K562 (cell line): ENCODE data around the gene DDX5. TPM values are rescaled to one million over a fixed set of nuclear protein-coding genes. Genes with fewer than 3 reads are reported as not detected.

Experiments
- ATAC-seq: fragments of 200-7000 bp; cut with Tn5 transposase; 3 replicates; pipeline ENCODE4 v1.9.1; 2020; ENCODE audit warnings: moderate library complexity
- BruUV-seq: library from RNA; stranded (reverse); fragments of 400-500 nt; replicated peaks from 2 replicates; lab custom pipeline; 2021; lab: Mats Ljungman, UMichigan
- CTCF ChIA-PET: fragments of 300-600 bp; formaldehyde crosslinking; extraction: SDS; loops from one replicate; lab custom pipeline; 2021; ENCODE audit warnings: low intra/inter-chr PET ratio; lab: Yijun Ruan, JAX
- POLR2A ChIA-PET: fragments of 300-600, 350-650 bp; sonication (Branson Sonifier 250); formaldehyde crosslinking; extraction: SDS; loops from one replicate; lab custom pipeline; 2021; ENCODE audit warnings: antibody characterized with exemption, inconsistent platforms; lab: Yijun Ruan, JAX
- DNase-seq, 4 experiments: peaks; one replicate each; pipeline versions ENCODE4 v3.0.0 to v3.0.0-alpha.2; 2011 to 2018; ENCODE audit warnings: low spot score in 3 of 4, mixed read lengths in 3 of 4; ENCODE audit errors: extremely low read depth in 1 of 4
- FAIRE-seq: peaks from 2 replicates; lab custom pipeline; 2011; peaks lifted over from hg19 to GRCh38; lab: Jason Lieb, UNC
- H2AFZ ChIP-seq: 2 replicates; pipeline ENCODE4 v1.6.0; 2011; ENCODE audit warnings: low read depth, low read length, control low read depth, inconsistent platforms
- H3K27ac ChIP-seq: fragments of 200-600 bp; 3 replicates; pipeline ENCODE4 v1.8.0; 2011; ENCODE audit warnings: low read depth, mild to moderate bottlenecking, control low read depth, inconsistent platforms, low read length, moderate library complexity, mixed read lengths; ENCODE audit errors: extremely low read depth
- H3K27me3 ChIP-seq, 2 experiments: fragments of 300-600 bp in 1 of 2; 2 replicates in 1 of 2; 3 replicates in 1 of 2; pipeline versions ENCODE4 v1.6.0 to v1.8.0; 2011; ENCODE audit warnings: inconsistent platforms in 2 of 2, low read length in 2 of 2, mild to moderate bottlenecking in 1 of 2, mixed read lengths in 1 of 2, moderate library complexity in 1 of 2; ENCODE audit not compliant: control insufficient read depth in 2 of 2, insufficient read depth in 2 of 2
- H3K36me3 ChIP-seq: fragments of 300-600 bp; 3 replicates; pipeline ENCODE4 v1.8.0; 2011; ENCODE audit warnings: mild to moderate bottlenecking, low read length, inconsistent platforms; ENCODE audit not compliant: control insufficient read depth, insufficient read depth
- H3K4me1 ChIP-seq, 2 experiments: fragments of 200-600 bp in 1 of 2; replicated peaks in 1 of 2; 2 replicates in 1 of 2; 3 replicates in 1 of 2; pipeline versions ENCODE4 v1.5.1 to v1.8.0; 2011; ENCODE audit warnings: inconsistent platforms in 2 of 2, low read length in 2 of 2, mild to moderate bottlenecking in 1 of 2, mixed read lengths in 1 of 2, moderate library complexity in 1 of 2; ENCODE audit not compliant: control insufficient read depth in 2 of 2, insufficient read depth in 2 of 2
- H3K4me2 ChIP-seq: 2 replicates; pipeline ENCODE4 v1.6.1; 2011; ENCODE audit warnings: low read length, control low read depth, inconsistent platforms, mixed read lengths; ENCODE audit not compliant: insufficient read depth
- H3K4me3 ChIP-seq: fragments of 200-600 bp; sonication (generic), shearing (Covaris generic); 2 replicates; pipeline ENCODE4 v1.5.1; 2016; ENCODE audit warnings: control low read depth, inconsistent platforms
- H3K79me2 ChIP-seq: fragments of 200-600 bp; 3 replicates; pipeline ENCODE4 v1.8.0; 2011; ENCODE audit warnings: low read length, inconsistent platforms; ENCODE audit not compliant: control insufficient read depth, insufficient read depth
- H3K9ac ChIP-seq, 2 experiments: 2 replicates each; pipeline versions ENCODE4 v1.6.0 to v1.6.1; 2011; ENCODE audit warnings: low read depth in 2 of 2, low read length in 2 of 2, control low read depth in 1 of 2, inconsistent platforms in 1 of 2, mild to moderate bottlenecking in 1 of 2, mixed read lengths in 1 of 2; ENCODE audit not compliant: insufficient read depth in 1 of 2
- H3K9me1 ChIP-seq: one replicate; pipeline ENCODE4 v1.6.0; 2011; ENCODE audit warnings: inconsistent platforms, mild to moderate bottlenecking, low read length, moderate library complexity; ENCODE audit not compliant: control insufficient read depth, insufficient read depth
- H3K9me3 ChIP-seq: replicated peaks from 2 replicates; pipeline ENCODE4 v1.5.1; 2011; ENCODE audit warnings: low read depth, low read length, inconsistent platforms; ENCODE audit not compliant: control insufficient read depth, insufficient read depth
- H4K20me1 ChIP-seq: replicated peaks from 2 replicates; pipeline ENCODE4 v1.6.1; 2011; ENCODE audit warnings: low read length, inconsistent platforms, mixed read lengths; ENCODE audit not compliant: control insufficient read depth, insufficient read depth
- ARHGAP35 ChIP-seq: fragments of 450-650 bp; IDR thresholded peaks from 2 replicates; pipeline ENCODE4 v1.6.1; 2018; ENCODE audit not compliant: partially characterized antibody
- ASH1L ChIP-seq: fragments of 450-650 bp; IDR thresholded peaks from 2 replicates; pipeline ENCODE4 v1.6.1; 2018; ENCODE audit warnings: borderline replicate concordance, mild to moderate bottlenecking, low read depth; ENCODE audit not compliant: partially characterized antibody
- BACH1 ChIP-seq: fragments of 200-800 bp; sonication (Bioruptor generic); IDR thresholded peaks from 2 replicates; pipeline ENCODE4 v1.6.1; 2016; ENCODE audit warnings: missing genetic modification characterization, missing compliant biosample characterization
- CTBP1 ChIP-seq: fragments of 450-650 bp; IDR thresholded peaks from 2 replicates; pipeline ENCODE4 v1.6.1; 2016; ENCODE audit warnings: borderline replicate concordance
- CXXC5 ChIP-seq: fragments of 250-450 bp; sonication (Bioruptor Pico); IDR thresholded peaks from 2 replicates; pipeline ENCODE4 v1.8.0; 2022; ENCODE audit warnings: inconsistent platforms, mild to moderate bottlenecking, moderate library complexity
- EGR1 ChIP-seq: fragments of 450-650 bp; conservative IDR thresholded peaks from 2 replicates; pipeline ENCODE4 v1.6.1; 2017; ENCODE audit warnings: mild to moderate bottlenecking
- KDM4B ChIP-seq, 2 experiments: fragments of 450-650 bp in 1 of 2; sonication (generic) in 1 of 2; IDR thresholded peaks; 2 replicates each; pipeline ENCODE4 v1.6.1; 2016 to 2017; ENCODE audit warnings: borderline replicate concordance in 2 of 2, antibody characterized with exemption in 1 of 2, low read depth in 1 of 2, mild to moderate bottlenecking in 1 of 2
- LEF1 ChIP-seq: fragments of 450-650 bp; IDR thresholded peaks from 2 replicates; pipeline ENCODE4 v1.6.1; 2016; ENCODE audit warnings: mild to moderate bottlenecking
- NBN ChIP-seq: fragments of 450-650 bp; IDR thresholded peaks from 2 replicates; pipeline ENCODE4 v1.6.1; 2016; ENCODE audit warnings: low read depth, mild to moderate bottlenecking
- TEAD2 ChIP-seq: fragments of 450-650 bp; IDR thresholded peaks from 2 replicates; pipeline ENCODE4 v1.6.1; 2016; ENCODE audit warnings: missing genetic modification characterization, control low read depth, missing compliant biosample characterization
- TGIF2 ChIP-seq: sonication (generic); formaldehyde crosslinking; IDR thresholded peaks from 2 replicates; pipeline ENCODE4 v1.8.1; 2022; ENCODE audit warnings: mild to moderate bottlenecking, missing genetic modification reagents, moderate library complexity
- ZBTB17 ChIP-seq: fragments of 450-650 bp; formaldehyde crosslinking; IDR thresholded peaks from 2 replicates; pipeline ENCODE4 v1.4.0; 2020; ENCODE audit warnings: mild to moderate bottlenecking
- ZZZ3 ChIP-seq: fragments of 450-650 bp; IDR thresholded peaks from 2 replicates; pipeline ENCODE4 v1.6.1; 2016; ENCODE audit warnings: antibody characterized with exemption, mild to moderate bottlenecking, moderate library complexity
- WGBS: fragments of 100-300 bp; shearing (Covaris generic); methylation state at CpG from one replicate; pipeline ENCODE4 v1.1.6; 2016; ENCODE audit warnings: low coverage, mixed read lengths; ENCODE audit not compliant: insufficient coverage; ENCODE audit errors: missing lambda C conversion rate; 5-methylcytosine and 5-hydroxymethylcytosine counted together
- in situ Hi-C: fragments of 300-500 bp; cut with MboI; formaldehyde crosslinking; loops from 4 replicates; pipeline ENCODE4 v1.15.0; 2018; ENCODE audit warnings: inconsistent platforms, mixed read lengths
- intact Hi-C: fragments of 100-400 bp; cut with micrococcal nuclease; formaldehyde crosslinking; loops from 2 replicates; pipeline ENCODE4 v1.14.2; 2022
- polyA plus RNA-seq, 8 experiments: library from polyadenylated mRNA; depleted of rRNA in 4 of 8; stranded (reverse) in 5 of 8; unstranded in 3 of 8; fragments of >200 nt; fragmentation: Nextera tagmentation in 2 of 8; fragmentation: Illumina TruSeq in 1 of 8; extraction: Ambion mirVana in 2 of 8; extraction: Trizol in 1 of 8; gene quantifications; 2 replicates each; pipeline versions ENCODE4 v1.2.1 to v1.2.3, GENCODE V29; 2011 to 2014; ENCODE audit warnings: inconsistent platforms in 1 of 8, missing spikeins in 1 of 8
- total RNA-seq, 7 experiments: library from RNA; depleted of rRNA in 6 of 7; stranded (reverse); fragments of >200 nt in 6 of 7; fragmentation: Illumina TruSeq in 2 of 7; extraction: Trizol in 2 of 7; gene quantifications; 2 replicates each; pipeline versions ENCODE4 v1.2.1 to v1.2.3, GENCODE V29; 2011 to 2021; ENCODE audit warnings: low replicate concordance in 1 of 7
- TF ChIP-seq, protein P1 (sequence below): fragments of 450-650 bp; IDR thresholded peaks from 2 replicates; pipeline ENCODE4 v1.6.1; 2016; ENCODE audit warnings: missing biosample characterization, missing genetic modification characterization
- TF ChIP-seq, protein P2 (sequence below): fragments of 250-450 bp; sonication (Bioruptor Pico); IDR thresholded peaks from 2 replicates; pipeline ENCODE4 v1.6.1; 2021; ENCODE audit warnings: mild to moderate bottlenecking
- TF ChIP-seq, protein P3 (sequence below): fragments of 250-450 bp; sonication (Bioruptor Pico); IDR thresholded peaks from 2 replicates; pipeline ENCODE4 v1.4.0; 2020
- TF ChIP-seq, protein P4 (sequence below): fragments of 200-800 bp; sonication (Bioruptor generic); IDR thresholded peaks from 2 replicates; pipeline ENCODE4 v1.6.1; 2017; ENCODE audit warnings: missing genetic modification characterization, missing compliant biosample characterization

The DDX5 gene
- total and polyA plus RNA-seq, 9 of the 15 experiments (the other 6 are each of a cell fraction or from before 2014, with no cell fraction given): 306 to 1,639 (median 604) TPM

DNA sequence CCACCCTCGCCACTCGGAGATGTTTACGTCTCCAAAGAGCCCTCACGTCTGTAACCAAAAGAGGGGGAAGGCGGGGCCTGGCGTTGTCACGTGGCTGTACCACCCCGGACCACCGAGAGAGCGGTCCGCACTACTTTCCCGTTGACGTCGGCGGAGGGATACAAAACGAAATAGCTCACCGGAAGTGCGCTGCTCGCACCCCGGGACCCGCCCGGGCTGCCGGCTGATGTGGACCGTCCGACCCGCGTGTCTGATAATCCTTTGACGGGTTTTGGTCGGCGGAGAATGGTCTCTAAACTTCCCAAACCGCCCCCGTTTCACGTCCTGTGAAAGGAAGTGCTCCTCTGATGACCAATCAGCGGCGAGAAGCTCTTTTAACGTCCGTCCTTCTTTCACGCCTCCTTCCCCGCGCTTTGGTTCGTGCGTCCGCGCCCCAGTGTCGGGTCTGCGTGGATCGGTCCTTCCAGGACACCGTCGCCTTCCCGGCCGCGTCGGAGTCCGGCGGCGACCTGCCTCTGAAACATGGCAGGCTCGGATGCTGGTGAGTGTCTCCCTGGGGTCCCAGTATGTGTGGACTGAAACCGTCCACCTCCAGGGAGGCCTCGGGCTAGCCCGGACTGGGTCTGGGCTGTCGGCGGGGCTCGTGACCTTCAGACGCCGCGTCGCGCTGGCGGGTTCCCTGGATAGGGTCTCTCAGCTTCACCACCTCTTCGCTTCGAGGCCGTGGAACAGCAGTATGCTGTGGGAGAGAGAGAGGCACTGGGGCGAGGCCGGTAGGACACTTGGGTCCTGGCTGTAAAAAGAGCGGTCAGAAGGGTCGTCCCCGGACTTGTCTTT, 705 bp upstream of the DDX5 start, which contains the start of gene CEP95:
TSS of gene CEP95 (plus strand) at position 402 of the 837 bp plus-strand sequence. CDS start at position 523, 121 bp downstream.
- H3K9me1 ChIP-seq: no peaks in the 10 kb centered on the region
- H3K9ac ChIP-seq: peak within 1 kb of the TSS; percentile 98 to 99
- DNase-seq (peak in 3 of 4 experiments; percentile 80 to 95 (median 88)), ATAC-seq (peak; percentile 76), FAIRE-seq (no peak)
- H3K79me2 ChIP-seq: peaks cover 82% of the 10 kb centered on the region
- no TSS peak for BruUV-seq
- peaks cover 73% of the 10 kb centered on the region for H3K36me3 ChIP-seq
- peak within 1 kb of the TSS; percentile 97 for H3K27ac ChIP-seq
- CTCF ChIA-PET: interaction anchor here (0.7 to 0.9 kb wide), 2 partner anchors 87 kb away, joined by 3 read pairs; no protein-coding TSS in a partner anchor
- POLR2A ChIA-PET: interaction anchor here (0.6 to 5.2 kb wide), 32 partner anchors 9 to 233 kb away, joined by 3 to 114 read pairs (median 6); partner anchors contain the start of gene POLG2
- H3K9me3 ChIP-seq: no peaks in the 10 kb centered on the region
- H3K4me3 ChIP-seq: peak within 1 kb of the TSS; percentile 77
- peaks cover 23% of the 10 kb centered on the region for H4K20me1 ChIP-seq
- H2AFZ ChIP-seq: peak within 1 kb of the TSS; percentile 82
- peaks cover 6 to 13% of the 10 kb centered on the region in 2 experiments; a peak in 3 of 5 replicates for H3K4me1 ChIP-seq
- under 1% methylated on average over 58 of the region's 77 CpGs for WGBS
- H3K4me2 ChIP-seq: peak within 1 kb of the TSS; percentile 98
- in situ Hi-C loops: no loop called here
- intact Hi-C loops: loop anchor here (5.0 to 10.0 kb wide), 2 partner anchors 91 to 228 kb away; no protein-coding TSS in a partner anchor
- no peaks in the 10 kb centered on the region for H3K27me3 ChIP-seq
- TF ChIP-seq KDM4B (IDR thresholded peaks at IDR 0.05; ENCODE audit: borderline replicate concordance in 2 of 2, low read depth in 1 of 2) (peak in 1 of 2 experiments; percentile 5; a peak in 1 of 4 replicates), EGR1 (peak; percentile 90), CTBP1 (peak; percentile 53; the same call in 1 of the 2 replicates), ASH1L (peak; percentile 75), TEAD2 (tag) (no peak), ZZZ3 (0 out of 2 replicates have a peak, but pooled peaks have one; percentile 38), BACH1 (tag) (no peak; the same call in 1 of the 2 replicates), ZBTB17 (no peak), ARHGAP35 (no peak), NBN (peak; percentile 89), CXXC5 (CRISPR knock-in tag) (peak; percentile 98), LEF1 (peak; percentile 42; the same call in 1 of the 2 replicates), TGIF2 (CRISPR knock-in tag) (no peak)
- TF ChIP-seq, protein P1, sequence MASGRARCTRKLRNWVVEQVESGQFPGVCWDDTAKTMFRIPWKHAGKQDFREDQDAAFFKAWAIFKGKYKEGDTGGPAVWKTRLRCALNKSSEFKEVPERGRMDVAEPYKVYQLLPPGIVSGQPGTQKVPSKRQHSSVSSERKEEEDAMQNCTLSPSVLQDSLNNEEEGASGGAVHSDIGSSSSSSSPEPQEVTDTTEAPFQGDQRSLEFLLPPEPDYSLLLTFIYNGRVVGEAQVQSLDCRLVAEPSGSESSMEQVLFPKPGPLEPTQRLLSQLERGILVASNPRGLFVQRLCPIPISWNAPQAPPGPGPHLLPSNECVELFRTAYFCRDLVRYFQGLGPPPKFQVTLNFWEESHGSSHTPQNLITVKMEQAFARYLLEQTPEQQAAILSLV (tag): no peak
- TF ChIP-seq, protein P2, sequence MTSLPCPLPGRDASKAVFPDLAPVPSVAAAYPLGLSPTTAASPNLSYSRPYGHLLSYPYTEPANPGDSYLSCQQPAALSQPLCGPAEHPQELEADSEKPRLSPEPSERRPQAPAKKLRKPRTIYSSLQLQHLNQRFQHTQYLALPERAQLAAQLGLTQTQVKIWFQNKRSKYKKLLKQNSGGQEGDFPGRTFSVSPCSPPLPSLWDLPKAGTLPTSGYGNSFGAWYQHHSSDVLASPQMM (CRISPR knock-in tag): no peak
- TF ChIP-seq, protein P3, sequence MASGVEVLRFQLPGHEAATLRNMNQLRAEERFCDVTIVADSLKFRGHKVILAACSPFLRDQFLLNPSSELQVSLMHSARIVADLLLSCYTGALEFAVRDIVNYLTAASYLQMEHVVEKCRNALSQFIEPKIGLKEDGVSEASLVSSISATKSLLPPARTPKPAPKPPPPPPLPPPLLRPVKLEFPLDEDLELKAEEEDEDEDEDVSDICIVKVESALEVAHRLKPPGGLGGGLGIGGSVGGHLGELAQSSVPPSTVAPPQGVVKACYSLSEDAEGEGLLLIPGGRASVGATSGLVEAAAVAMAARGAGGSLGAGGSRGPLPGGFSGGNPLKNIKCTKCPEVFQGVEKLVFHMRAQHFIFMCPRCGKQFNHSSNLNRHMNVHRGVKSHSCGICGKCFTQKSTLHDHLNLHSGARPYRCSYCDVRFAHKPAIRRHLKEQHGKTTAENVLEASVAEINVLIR (CRISPR knock-in tag): peak; percentile 80
- TF ChIP-seq, protein P4, sequence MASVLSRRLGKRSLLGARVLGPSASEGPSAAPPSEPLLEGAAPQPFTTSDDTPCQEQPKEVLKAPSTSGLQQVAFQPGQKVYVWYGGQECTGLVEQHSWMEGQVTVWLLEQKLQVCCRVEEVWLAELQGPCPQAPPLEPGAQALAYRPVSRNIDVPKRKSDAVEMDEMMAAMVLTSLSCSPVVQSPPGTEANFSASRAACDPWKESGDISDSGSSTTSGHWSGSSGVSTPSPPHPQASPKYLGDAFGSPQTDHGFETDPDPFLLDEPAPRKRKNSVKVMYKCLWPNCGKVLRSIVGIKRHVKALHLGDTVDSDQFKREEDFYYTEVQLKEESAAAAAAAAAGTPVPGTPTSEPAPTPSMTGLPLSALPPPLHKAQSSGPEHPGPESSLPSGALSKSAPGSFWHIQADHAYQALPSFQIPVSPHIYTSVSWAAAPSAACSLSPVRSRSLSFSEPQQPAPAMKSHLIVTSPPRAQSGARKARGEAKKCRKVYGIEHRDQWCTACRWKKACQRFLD (CRISPR knock-in tag): peak; percentile 35; the same call in 1 of the 2 replicates
